Measurements from ENCODE around the gene MACF1.

MACF1 gene

GRCh38 chr1:39268112-39268581 lies 63.7 kb downstream of the MACF1 start:
- no peak for TF ChIP-seq CTCF (IDR thresholded peaks at IDR 0.05; ENCODE audit: borderline replicate concordance, control extremely low read depth, extremely low read depth, insufficient read depth, missing control alignments)
- in situ Hi-C loops (cut with MboI; ENCODE audit: low sequenced_read_pairs, unreplicated experiment), result loop anchor here (10.0 kb wide), 1 partner anchor 173 kb away; no protein-coding TSS in a partner anchor
- peak; percentile 59 for DNase-seq (ENCODE audit: low spot score)

- no peak for TF ChIP-seq CTCF (IDR thresholded peaks at IDR 0.05; ENCODE audit: borderline replicate concordance, control extremely low read depth, extremely low read depth, insufficient read depth, missing control alignments)
- no peak for DNase-seq (ENCODE audit: low spot score)
- in situ Hi-C loops (cut with MboI; ENCODE audit: low sequenced_read_pairs, unreplicated experiment), result loop anchor here (10.0 kb wide), 1 partner anchor 174 kb away; no protein-coding TSS in a partner anchor
Observed at GRCh38 chr1:39268906-39269305, 64.4 kb downstream of the MACF1 start.

GRCh38 chr1:39269349-39269748 lies 64.9 kb downstream of the MACF1 start:
- in situ Hi-C loops (cut with MboI; ENCODE audit: low sequenced_read_pairs, unreplicated experiment), result loop anchor here (10.0 kb wide), 1 partner anchor 175 kb away; no protein-coding TSS in a partner anchor
- DNase-seq (ENCODE audit: low spot score), result no peak
- no peak for TF ChIP-seq CTCF (IDR thresholded peaks at IDR 0.05; ENCODE audit: borderline replicate concordance, control extremely low read depth, extremely low read depth, insufficient read depth, missing control alignments)

- in situ Hi-C loops (cut with MboI; ENCODE audit: low sequenced_read_pairs, unreplicated experiment), result loop anchor here (10.0 kb wide), 1 partner anchor 175 kb away; no protein-coding TSS in a partner anchor
- TF ChIP-seq CTCF (IDR thresholded peaks at IDR 0.05; ENCODE audit: borderline replicate concordance, control extremely low read depth, extremely low read depth, insufficient read depth, missing control alignments), result no peak
- DNase-seq (ENCODE audit: low spot score), result peak; percentile 69
Observed at GRCh38 chr1:39269791-39270342, 65.4 kb downstream of the MACF1 start.

- DNase-seq (ENCODE audit: low spot score), result no peak
- in situ Hi-C loops (cut with MboI; ENCODE audit: low sequenced_read_pairs, unreplicated experiment), result no loop called here
- TF ChIP-seq CTCF (IDR thresholded peaks at IDR 0.05; ENCODE audit: borderline replicate concordance, control extremely low read depth, extremely low read depth, insufficient read depth, missing control alignments), result no peak
Observed at GRCh38 chr1:39270368-39270767, 65.9 kb downstream of the MACF1 start.

GRCh38 chr1:39272027-39272797 lies 67.7 kb downstream of the MACF1 start:
- no peak for TF ChIP-seq CTCF (IDR thresholded peaks at IDR 0.05; ENCODE audit: borderline replicate concordance, control extremely low read depth, extremely low read depth, insufficient read depth, missing control alignments)
- in situ Hi-C loops (cut with MboI; ENCODE audit: low sequenced_read_pairs, unreplicated experiment), result no loop called here
- peak; percentile 41 for DNase-seq (ENCODE audit: low spot score)

Data from GM13976 (cell line).